Sigmoid colon (tissue), 4 donors: ENCODE measurements around the gene TCOF1.

ENCODE experiments used
- EP300 ChIP-seq, 4 donors: sonication (generic); formaldehyde crosslinking; IDR thresholded peaks; one replicate each; pipeline ENCODE4 v1.6.1; 2017; ENCODE audit warnings: antibody characterized with exemption in 4 of 4
- POLR2A ChIP-seq, 2 donors: fragments of 450-650 bp; IDR thresholded peaks; one replicate each; pipeline ENCODE4 v1.6.1; 2016; ENCODE audit warnings: antibody characterized with exemption in 2 of 2, mild to moderate bottlenecking in 2 of 2, moderate library complexity in 2 of 2
- POLR2AphosphoS5 ChIP-seq, 4 donors: sonication (generic); formaldehyde crosslinking; IDR thresholded peaks; one replicate each; pipeline ENCODE4 v1.6.1; 2017; ENCODE audit warnings: antibody characterized with exemption in 4 of 4
- TF ChIP-seq, protein P1 (sequence below), 4 experiments: fragments of 450-650 bp in 3 of 4; fragments of 200-600 bp in 1 of 4; IDR thresholded peaks; one replicate each; pipeline ENCODE4 v1.5.1; 2016 to 2019; ENCODE audit warnings: antibody characterized with exemption in 4 of 4, mild to moderate bottlenecking in 3 of 4, moderate library complexity in 2 of 4

DNA sequence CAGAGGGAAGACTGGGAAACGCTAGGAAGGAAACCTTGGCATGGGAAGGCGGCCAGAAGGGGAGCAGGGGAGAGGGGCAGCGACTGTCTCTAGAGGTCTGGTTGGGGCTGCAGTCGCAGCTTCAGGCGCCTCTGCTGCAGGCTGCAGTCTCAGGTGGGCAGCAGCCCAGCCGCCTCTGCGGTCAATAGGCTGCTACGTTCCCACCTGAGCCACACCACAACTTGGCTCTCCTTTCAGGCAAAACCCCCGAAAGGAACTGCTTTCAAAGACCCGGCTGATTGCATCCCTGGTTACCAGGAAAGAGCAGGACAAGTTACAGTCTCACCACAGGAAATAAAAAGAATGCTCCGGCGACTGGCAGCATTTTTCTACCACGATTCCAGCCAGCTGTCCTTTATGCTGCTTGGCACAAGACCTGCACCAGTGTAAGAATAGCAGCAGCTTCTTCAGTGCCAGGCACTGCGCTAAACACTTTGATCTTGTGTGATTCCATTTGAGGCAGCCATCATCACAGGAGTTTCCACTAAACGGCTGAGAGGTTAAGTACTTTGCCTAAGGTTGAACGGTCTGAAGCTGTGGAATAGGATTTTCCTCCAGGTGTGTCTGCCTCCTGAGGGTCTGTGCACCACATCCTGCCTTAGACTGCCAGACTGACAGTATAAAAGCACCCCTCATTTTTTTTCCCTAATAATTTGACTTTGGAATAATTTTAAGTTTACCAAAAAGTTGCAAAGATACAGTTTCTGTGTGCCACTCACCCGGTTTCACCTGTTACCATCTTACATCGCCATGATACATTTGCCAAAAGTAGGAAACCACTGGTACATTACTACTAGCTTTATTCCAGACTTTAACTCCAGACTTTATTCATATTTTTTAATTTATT is 84.6 kb downstream of the TCOF1 start:
- TF ChIP-seq, protein P1, sequence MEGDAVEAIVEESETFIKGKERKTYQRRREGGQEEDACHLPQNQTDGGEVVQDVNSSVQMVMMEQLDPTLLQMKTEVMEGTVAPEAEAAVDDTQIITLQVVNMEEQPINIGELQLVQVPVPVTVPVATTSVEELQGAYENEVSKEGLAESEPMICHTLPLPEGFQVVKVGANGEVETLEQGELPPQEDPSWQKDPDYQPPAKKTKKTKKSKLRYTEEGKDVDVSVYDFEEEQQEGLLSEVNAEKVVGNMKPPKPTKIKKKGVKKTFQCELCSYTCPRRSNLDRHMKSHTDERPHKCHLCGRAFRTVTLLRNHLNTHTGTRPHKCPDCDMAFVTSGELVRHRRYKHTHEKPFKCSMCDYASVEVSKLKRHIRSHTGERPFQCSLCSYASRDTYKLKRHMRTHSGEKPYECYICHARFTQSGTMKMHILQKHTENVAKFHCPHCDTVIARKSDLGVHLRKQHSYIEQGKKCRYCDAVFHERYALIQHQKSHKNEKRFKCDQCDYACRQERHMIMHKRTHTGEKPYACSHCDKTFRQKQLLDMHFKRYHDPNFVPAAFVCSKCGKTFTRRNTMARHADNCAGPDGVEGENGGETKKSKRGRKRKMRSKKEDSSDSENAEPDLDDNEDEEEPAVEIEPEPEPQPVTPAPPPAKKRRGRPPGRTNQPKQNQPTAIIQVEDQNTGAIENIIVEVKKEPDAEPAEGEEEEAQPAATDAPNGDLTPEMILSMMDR (IDR thresholded peaks at IDR 0.05), result no peak
- TF ChIP-seq POLR2A (IDR thresholded peaks at IDR 0.05) (no peak), POLR2AphosphoS5 (IDR thresholded peaks at IDR 0.05) (peak in 2 of 4 donors; percentile 12 to 20), EP300 (IDR thresholded peaks at IDR 0.05) (no peak)
